ENCODE results near the gene CDH23.

CDH23 gene

DNA sequence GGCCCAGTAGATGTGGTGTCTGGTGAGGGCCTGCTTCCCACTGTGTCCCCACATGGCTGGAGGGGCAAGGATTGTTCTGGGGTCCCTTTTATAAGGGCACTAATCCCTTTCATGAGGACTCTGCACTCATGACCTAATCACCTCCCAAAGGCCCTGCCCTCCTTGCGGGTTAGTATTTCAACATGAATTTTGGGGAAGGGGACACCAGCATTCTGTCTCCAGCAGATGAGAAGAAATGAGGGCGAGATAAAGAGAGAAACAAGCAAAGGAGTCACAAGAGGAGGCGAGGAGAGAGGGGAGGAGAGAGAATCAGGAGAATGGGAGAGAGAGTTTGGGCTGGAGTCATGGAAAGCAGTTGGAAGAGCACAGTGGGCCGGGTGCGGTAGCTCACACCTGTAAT lies 239.1 kb downstream of the CDH23 start:
- DNase-seq (ENCODE audit: low read depth in 2 of 2, low spot score in 1 of 2), result no peak

GRCh38 chr10:71636588-71636987 lies 239.9 kb downstream of the CDH23 start:
- DNase-seq (ENCODE audit: low read depth in 2 of 2, low spot score in 1 of 2), result no peak

- no peak for DNase-seq (ENCODE audit: low read depth in 2 of 2, low spot score in 1 of 2)
Measured at GRCh38 chr10:71637305-71637704, 240.6 kb downstream of the CDH23 start.

DNA sequence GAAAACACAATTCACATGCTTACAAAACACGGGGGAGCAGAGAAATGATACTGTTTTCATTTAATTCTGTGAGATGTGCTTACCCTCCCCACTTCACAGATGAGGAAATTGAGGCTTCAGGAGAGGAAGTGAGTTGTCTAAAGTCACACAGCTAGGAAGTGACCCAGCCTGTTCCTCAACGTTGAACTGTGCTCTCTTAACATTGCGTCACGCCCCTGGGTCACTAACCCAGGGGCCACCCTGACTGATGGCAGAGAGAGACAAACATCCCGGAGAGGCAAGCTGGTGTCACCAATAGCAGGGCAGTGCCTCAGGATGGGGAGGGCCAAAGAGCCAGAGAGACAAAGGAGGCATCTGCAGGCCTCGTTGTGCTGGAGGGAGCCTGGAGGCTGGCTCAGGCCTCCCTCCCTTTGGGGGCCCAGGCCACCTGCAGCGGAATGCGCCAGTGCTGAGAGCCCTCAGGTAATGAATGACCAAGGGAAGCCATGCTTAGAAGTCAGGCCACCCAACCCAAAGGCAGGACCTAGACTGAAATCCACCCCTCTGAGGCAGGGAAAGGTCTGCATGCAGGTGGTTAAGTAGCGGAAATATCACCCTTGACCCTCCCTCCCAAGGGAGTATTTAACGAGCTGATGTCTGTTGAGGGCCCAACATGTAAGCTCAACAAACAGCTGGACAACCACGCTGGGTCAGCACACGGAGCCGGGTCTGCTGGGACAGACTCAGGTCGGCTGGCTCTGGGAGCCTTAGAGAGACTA lies 241.5 kb downstream of the CDH23 start:
- no peak for DNase-seq (ENCODE audit: low read depth in 2 of 2, low spot score in 1 of 2)

- DNase-seq (ENCODE audit: low read depth in 2 of 2, low spot score in 1 of 2), result no peak
Measured at GRCh38 chr10:71638822-71639719, 242.4 kb downstream of the CDH23 start.

DNA sequence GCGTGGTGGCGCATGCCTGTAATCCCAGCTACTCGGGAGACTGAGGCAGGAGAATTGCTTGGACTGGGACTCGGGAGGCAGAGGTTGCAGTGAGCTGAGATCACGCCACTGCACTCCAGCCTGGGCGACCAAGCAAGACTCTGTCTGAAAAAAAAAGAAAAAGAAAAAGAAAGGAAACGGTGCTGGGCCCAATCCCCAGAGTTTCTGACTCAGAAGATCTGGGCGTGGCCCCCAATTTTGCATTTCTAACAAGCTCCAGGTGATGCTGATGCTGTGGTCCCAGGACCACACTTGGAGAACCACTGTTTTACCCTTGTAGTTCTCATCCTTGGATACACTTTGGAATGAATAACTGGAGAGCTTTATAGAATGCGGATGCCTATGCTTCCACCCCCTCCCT lies 243.9 kb downstream of the CDH23 start:
- DNase-seq (ENCODE audit: low read depth in 2 of 2, low spot score in 1 of 2), result no peak

DNA sequence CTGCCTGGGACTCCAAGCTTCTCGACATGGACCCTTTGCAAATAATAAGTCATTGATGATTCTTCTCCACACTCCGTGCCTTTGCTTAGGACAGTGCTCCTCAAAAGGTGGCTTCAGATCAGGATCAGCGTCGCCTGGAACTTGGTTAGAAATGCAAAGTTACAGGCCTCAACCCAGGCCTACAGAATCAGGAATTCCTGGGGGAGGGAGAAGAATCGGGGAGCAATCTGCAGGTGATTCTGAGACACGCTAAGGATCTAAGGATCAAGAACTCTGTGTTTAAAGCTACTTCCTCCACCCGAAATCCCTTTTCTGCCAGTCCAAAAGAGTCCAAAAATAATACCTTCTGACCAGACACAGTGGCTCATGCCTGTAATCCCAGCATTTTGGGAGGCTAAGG lies 244.7 kb downstream of the CDH23 start:
- DNase-seq (ENCODE audit: low read depth in 2 of 2, low spot score in 1 of 2), result no peak

- DNase-seq (ENCODE audit: low read depth in 2 of 2, low spot score in 1 of 2), result no peak
Measured at GRCh38 chr10:71641986-71642385, 245.3 kb downstream of the CDH23 start.

DNA sequence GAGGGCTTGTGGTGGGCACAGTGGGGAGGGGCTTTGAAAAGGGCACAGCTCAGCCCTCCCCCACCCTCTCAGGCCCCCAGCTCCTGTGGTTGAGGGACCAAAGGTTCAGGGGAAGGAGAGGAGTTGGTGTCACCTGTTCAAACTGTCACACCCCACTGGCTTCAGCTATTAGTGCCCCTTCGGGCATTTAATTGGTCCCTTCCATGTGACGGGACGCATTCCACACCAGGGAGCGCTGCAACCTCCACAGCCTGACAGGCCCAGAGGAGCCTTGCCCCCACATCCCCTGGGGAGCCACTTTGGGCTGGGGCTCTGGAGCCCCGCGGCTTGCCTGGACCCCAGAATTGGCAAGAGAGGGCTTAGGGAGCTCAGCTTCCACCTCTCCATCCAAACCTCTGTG lies 247.2 kb downstream of the CDH23 start:
- no peak for DNase-seq (ENCODE audit: low read depth in 2 of 2, low spot score in 1 of 2)

- DNase-seq (ENCODE audit: low read depth in 2 of 2, low spot score in 1 of 2), result no peak
Measured at GRCh38 chr10:71644307-71645180, 247.8 kb downstream of the CDH23 start.

DNA sequence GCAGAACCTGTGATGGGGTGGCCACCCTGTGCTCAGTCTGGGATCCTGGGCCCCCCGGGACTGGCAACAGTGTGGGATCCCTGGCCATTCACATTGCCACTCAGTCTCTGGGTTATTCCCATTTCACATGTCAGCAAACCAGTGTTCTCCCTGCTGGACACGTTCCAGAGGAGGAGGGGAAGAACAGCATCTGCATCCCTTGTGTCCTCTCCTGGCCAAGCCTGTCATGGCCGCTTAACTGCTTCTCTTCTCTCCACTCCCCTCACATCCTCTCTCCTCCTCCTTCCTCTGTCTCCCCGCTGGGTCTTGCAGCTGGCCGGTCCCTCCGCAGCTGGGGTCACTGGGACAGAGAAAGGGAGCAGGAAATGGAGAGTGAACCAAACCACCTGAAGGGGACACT lies 248.5 kb downstream of the CDH23 start:
- DNase-seq (ENCODE audit: low read depth in 2 of 2, low spot score in 1 of 2), result no peak

- DNase-seq (ENCODE audit: low read depth in 2 of 2, low spot score in 1 of 2), result no peak
Measured at GRCh38 chr10:71646037-71646436, 249.3 kb downstream of the CDH23 start.

DNA sequence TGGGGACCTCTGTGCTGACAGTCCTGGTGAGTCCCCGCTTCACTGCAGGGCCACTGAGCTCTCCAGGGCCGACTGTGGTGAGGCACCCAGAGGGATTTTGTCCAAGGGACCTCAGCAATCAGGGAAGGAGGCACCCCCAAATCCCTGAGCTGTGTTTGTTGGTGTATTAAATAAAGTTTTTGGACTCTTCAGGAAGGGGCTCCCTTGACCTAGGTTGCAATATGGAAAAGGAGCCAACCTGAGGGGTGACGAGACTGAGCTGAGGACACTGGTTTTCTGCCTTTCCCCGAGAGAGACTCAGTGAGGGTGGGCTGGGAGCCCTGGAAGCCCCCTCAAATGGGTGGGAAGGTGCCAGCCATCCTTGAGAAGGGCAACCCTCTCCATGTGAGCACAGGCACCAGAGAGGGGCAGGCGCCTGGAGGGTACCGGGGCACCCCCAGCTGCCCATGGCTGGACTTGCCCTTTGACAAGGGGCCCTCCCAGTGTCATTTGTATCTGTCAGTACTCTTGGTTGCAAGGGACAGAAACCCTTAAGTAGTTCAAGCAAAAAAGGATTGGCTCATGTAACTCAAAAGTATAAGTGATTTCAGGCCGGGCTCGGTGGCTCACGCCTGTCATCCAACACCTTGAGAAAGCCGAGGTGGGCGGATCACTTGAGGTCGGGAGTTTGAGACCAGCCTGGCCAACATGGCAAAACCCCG lies 250.0 kb downstream of the CDH23 start:
- DNase-seq (ENCODE audit: low read depth in 2 of 2, low spot score in 1 of 2), result no peak

DNA sequence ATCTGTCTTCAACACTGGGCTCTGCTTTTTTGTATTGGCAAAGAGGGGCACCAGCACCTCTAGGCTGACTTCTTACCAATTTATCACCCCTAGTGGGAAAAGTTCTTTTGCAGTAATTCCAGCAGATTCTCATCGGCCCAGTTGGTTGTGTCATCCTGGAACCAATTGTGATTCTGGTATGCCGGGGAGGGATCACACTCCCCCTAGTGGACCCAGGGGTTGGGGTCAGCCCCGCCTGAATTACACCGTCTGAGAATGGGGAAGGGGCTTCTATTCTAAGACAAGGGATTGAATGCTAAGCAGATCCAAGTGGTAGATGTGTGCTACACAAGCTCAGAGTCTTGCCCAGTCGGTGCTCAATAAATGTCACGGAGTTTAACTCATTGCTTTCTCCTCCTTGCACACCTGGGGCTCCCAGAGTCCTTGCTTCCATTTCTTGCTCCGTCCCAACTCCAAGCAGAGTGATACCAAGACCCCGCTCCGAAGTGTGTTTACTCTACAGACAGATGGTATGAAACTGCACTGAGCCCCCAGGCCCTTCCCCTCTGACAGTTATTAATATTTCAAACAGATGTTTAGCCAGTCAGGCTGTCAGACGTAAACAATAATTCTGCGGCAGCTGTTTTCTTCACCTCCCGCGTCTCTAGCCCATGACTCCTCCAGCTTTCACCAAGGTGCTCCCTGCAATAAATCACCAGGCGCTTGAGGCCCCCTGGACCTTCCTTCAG lies 251.0 kb downstream of the CDH23 start:
- no peak for DNase-seq (ENCODE audit: low read depth in 2 of 2, low spot score in 1 of 2)

DNA sequence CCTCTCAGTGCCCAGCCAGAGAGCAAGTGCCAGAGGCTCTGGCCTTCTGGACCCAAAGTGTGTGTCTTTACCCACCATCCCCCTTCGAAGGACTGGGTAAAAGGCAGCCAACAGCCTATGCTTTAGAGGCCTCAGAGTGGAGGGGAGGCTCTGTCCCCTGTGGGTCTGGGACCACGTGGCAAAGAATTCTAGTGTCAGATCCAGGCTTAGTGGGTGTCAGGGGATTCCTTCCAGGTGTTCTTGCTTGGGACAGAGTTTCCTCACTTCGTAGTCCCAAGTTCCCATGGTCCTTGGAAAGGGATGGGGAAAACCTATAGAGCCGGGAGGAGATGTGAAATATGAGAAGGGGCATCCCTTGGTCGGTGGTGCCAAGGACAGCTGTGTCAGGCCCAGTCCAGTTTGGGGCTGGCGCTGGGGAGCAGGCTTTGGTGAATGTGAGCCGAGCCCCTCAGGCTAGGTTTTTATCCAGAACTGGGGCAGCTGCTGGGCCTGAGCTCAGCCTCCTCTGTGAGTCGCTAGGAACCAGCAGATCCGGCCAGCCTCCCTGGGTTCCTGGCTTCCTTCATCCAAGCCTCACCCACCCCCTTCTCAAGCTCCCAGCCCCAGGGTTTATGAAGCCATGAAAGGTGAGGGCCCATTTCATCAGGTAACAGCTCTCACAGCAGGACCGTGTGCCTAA lies 251.7 kb downstream of the CDH23 start:
- DNase-seq (ENCODE audit: low read depth in 2 of 2, low spot score in 1 of 2), result no peak

GRCh38 chr10:71648933-71649320 lies 252.2 kb downstream of the CDH23 start:
- no peak for DNase-seq (ENCODE audit: low read depth in 2 of 2, low spot score in 1 of 2)

DNA sequence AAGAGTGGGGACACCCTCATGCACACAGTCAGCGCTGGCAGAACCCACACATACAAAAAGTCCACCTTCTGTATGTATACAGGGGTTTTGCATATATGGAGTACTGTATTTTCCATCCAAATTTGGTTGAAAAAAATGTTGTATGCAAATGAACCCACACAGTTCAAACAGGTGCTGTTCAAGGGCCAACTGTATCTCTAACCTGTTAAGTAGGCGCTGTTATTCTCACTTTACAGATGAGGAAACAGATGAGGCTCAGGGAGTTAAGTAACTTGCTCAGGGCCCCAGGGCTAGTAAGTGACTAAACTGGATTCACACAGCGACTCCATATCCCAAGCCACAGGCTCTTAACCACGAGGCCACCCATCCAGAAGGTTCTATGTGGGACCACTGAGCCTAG lies 252.9 kb downstream of the CDH23 start:
- no peak for DNase-seq (ENCODE audit: low read depth in 2 of 2, low spot score in 1 of 2)

GRCh38 chr10:71650397-71650796 lies 253.7 kb downstream of the CDH23 start:
- DNase-seq (ENCODE audit: low read depth in 2 of 2, low spot score in 1 of 2), result no peak

GRCh38 chr10:71651428-71651827 lies 254.7 kb downstream of the CDH23 start:
- DNase-seq (ENCODE audit: low read depth in 2 of 2, low spot score in 1 of 2), result no peak

GRCh38 chr10:71651928-71652327 lies 255.2 kb downstream of the CDH23 start:
- no peak for DNase-seq (ENCODE audit: low read depth in 2 of 2, low spot score in 1 of 2)
